SK-N-MC (cell line): Measurements from ENCODE around the gene TYROBP.
"Not testable (repeated sequence)": the region's sequence is repeated elsewhere in the genome, so short reads cannot be mapped to it uniquely, and the experiment has no call there.

Experiments
- DNase-seq: peaks from one replicate; pipeline ENCODE4 v3.0.0-alpha.2; 2011; ENCODE audit warnings: low read depth, low spot score
- H3K27ac ChIP-seq: fragments of 200-600 bp; sonication (generic); 2 replicates; pipeline ENCODE4 v1.5.1; 2016; ENCODE audit warnings: mixed run types
- H3K36me3 ChIP-seq: fragments of 200-600 bp; sonication (generic); 2 replicates; pipeline ENCODE4 v1.6.1; 2017; ENCODE audit warnings: antibody characterized with exemption, low read length, mixed read lengths; ENCODE audit not compliant: insufficient read depth
- H3K4me3 ChIP-seq: fragments of 200-600 bp; sonication (generic); 2 replicates; pipeline ENCODE4 v1.5.1; 2016
- H3K9ac ChIP-seq: fragments of 200-600 bp; sonication (generic); 2 replicates; pipeline ENCODE4 v1.8.0; 2017; ENCODE audit warnings: mixed run types, mixed read lengths; ENCODE audit not compliant: insufficient read length
- H3K9me3 ChIP-seq: fragments of 200-600 bp; sonication (generic); 2 replicates; pipeline ENCODE4 v1.6.1; 2017; ENCODE audit warnings: low read depth, mild to moderate bottlenecking, antibody characterized with exemption, low read length, moderate library complexity, mixed read lengths
- EZH2 ChIP-seq: fragments of 200-600 bp; sonication (generic); IDR thresholded peaks from one replicate; pipeline ENCODE4 v1.6.1; 2017; ENCODE audit warnings: antibody characterized with exemption
- FOXP2 ChIP-seq: optimal IDR thresholded peaks from 2 replicates; pipeline ENCODE3; 2011; ENCODE audit warnings: mild to moderate bottlenecking, moderate library complexity; ENCODE audit not compliant: insufficient read depth; ENCODE audit errors: extremely low read length, control extremely low read depth
- POLR2AphosphoS5 ChIP-seq: IDR thresholded peaks from 2 replicates; pipeline ENCODE4 v1.6.1; 2012; ENCODE audit warnings: mild to moderate bottlenecking, low read depth, low read length, borderline replicate concordance

Gene TYROBP

DNA sequence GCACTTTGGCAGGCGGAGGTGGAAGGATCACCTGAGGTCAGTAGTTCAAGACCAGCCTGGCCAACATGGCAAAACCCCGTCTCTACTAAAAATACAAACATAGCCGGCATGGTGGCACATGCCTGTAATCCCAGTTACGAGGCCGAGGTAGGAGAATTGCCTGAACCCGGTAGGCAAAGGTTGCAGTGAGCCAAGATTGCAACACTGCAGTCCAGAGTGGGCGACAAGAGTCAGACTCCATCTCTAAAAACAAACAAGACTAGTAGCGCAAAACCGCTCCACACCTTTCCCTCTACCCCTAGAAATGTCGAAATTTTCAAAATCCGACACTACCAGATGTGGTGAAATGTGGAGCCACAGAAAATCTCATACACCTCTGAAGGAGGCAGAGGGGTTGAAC lies 11.2 kb upstream of the TYROBP start:
- Histone ChIP-seq H3K27ac (no peak overlapping the region), H3K9me3 (no peaks in the 10 kb centered on the region), H3K36me3 (no peaks in the 10 kb centered on the region), H3K9ac (no peak overlapping the region), H3K4me3 (no peak overlapping the region)
- no peak for DNase-seq
- no peak for TF ChIP-seq POLR2AphosphoS5

DNA sequence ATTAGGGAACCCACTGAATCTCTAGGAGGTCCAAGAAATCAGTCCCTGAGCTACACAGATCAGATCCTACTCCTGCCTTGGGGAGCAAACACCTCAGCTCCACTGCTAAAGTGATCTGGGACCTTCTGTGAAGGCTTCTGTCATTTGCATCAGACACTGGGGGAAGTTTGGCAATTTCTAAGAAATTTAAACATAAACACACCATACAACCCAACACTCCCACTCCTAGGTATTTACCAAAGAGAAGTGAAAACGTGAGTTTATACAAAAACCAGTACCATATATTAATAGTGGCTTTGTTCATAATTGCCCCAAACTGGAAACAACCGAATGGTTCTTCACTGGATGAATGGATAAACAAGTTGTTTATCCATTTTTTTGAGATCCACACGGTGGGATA lies 7.3 kb upstream of the TYROBP start:
- DNase-seq: no peak
- no peak overlapping the region for H3K9ac ChIP-seq
- no peak for TF ChIP-seq EZH2
- TF ChIP-seq POLR2AphosphoS5: no peak
- no peak for TF ChIP-seq FOXP2
- H3K27ac ChIP-seq: no peak overlapping the region
- no peaks in the 10 kb centered on the region for H3K36me3 ChIP-seq
- H3K4me3 ChIP-seq: no peak overlapping the region
- H3K9me3 ChIP-seq: no peaks in the 10 kb centered on the region

DNA sequence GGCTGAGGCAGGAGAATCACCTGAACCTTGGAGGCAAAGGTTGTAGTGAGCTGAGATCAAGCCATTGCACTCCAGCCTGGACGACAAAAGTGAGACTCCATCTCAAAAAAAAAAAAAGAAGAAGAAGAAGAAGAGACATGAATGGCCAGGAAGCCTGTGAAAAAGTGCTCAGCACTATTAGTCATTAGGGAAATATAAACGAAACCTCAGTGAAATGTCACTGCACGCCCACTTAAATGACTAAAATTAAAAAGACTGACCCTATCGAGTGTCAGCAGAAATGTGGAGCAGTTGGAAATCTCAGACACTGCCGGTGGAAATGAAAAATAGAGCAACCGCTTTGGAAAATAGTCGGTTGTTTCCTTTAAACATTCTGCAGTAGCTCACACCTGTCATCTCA lies 5.5 kb upstream of the TYROBP start:
- Histone ChIP-seq H3K9ac (no peak overlapping the region), H3K27ac (no peak overlapping the region), H3K36me3 (no peaks in the 10 kb centered on the region), H3K4me3 (no peak overlapping the region), H3K9me3 (no peaks in the 10 kb centered on the region)
- no peak for DNase-seq
- TF ChIP-seq FOXP2 (no peak), EZH2 (no peak), POLR2AphosphoS5 (no peak)

DNA sequence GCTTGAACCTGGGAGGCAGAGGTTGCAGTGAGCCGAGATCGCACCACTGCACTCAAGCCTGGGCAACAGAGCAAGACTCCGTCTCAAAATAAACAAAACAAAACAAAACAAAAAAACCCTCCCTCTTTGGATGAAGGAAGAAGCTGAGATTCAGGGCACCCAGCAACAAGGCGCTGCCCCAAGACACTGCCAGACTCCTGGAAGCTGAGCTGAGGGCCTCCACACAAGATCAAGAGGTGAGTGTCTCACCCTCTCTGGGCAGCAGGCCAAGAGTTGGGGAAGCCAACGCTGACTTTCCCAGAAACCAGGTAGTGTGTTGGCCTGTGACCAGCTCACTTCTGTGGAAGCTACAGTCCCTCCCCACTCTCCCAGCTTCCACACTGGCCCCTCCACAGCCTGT lies 3.7 kb upstream of the TYROBP start:
- H3K4me3 ChIP-seq: no peak overlapping the region
- no peaks in the 10 kb centered on the region for H3K9me3 ChIP-seq
- no peak for TF ChIP-seq FOXP2
- no peaks in the 10 kb centered on the region for H3K36me3 ChIP-seq
- H3K27ac ChIP-seq: no peak overlapping the region
- DNase-seq: no peak
- no peak overlapping the region for H3K9ac ChIP-seq

DNA sequence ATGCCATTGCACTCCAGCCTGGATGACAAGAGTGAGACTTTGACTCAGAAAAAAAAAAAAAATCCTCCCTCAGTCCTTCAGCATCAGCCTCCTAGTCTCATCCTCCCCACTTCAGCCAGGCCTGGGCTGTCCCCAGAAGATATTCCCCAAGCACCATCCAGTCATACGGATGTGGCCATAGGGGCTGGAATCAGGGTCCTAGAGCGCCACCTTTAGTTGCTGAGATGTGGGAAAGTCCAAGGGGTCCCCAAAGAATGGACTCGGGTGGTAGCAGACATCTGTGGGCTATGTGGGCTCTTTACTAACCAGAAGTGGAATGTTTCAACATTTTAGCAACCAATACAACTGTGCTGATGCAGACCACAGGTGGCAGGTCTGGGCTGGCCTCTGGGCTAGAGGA lies 3.1 kb upstream of the TYROBP start:
- no peak for DNase-seq
- no peak overlapping the region for H3K27ac ChIP-seq
- H3K9ac ChIP-seq: no peak overlapping the region
- no peak overlapping the region for H3K4me3 ChIP-seq
- no peaks in the 10 kb centered on the region for H3K36me3 ChIP-seq
- H3K9me3 ChIP-seq: no peaks in the 10 kb centered on the region
- no peak for TF ChIP-seq EZH2
- no peak for TF ChIP-seq POLR2AphosphoS5
- no peak for TF ChIP-seq FOXP2

DNA sequence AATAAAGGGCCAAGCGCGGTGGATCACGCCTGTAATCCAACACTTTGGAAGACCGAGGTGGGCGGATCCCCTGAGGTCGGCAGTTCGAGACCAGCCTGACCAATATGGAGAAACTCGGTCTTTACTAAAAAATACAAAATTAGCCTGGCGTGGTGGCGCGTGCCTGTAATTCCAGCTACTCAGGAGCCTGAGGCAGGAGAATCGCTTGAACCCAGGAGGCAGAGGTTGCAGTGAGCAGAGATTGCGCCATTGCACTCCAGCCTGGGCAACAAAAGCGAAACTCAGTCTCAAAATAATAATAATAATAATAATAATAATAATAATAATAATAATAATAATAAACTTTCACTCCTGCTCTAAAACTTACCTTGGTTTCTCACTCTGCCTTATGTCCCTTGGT lies 2.3 kb upstream of the TYROBP start:
- H3K27ac ChIP-seq, H3K4me3 ChIP-seq, H3K9me3 ChIP-seq, H3K36me3 ChIP-seq, DNase-seq, H3K9ac ChIP-seq: not testable (repeated sequence)

DNA sequence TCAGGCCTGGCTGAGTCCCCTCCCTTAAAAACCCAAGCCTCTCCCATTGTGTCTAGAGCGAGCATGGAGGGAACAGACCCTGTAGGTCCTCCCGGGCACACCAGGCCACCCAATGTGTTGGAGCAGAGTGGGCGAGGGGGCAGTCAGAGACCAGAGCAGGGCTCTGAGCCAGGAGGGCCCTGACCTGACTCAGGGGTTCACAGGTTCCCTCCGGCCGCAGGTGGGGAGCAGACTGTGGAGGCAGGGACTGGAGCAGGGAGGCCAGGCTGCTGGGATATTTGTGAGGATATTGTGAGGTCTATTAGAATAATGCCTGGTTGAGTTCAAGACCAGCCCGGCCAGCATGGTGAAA lies 1.6 kb upstream of the TYROBP start:
- H3K9ac ChIP-seq: no peak overlapping the region
- no peak overlapping the region for H3K27ac ChIP-seq
- no peak for DNase-seq
- no peaks in the 10 kb centered on the region for H3K36me3 ChIP-seq
- H3K4me3 ChIP-seq: no peak overlapping the region
- no peak for TF ChIP-seq POLR2AphosphoS5
- TF ChIP-seq EZH2: no peak
- no peak for TF ChIP-seq FOXP2
- no peaks in the 10 kb centered on the region for H3K9me3 ChIP-seq

DNA sequence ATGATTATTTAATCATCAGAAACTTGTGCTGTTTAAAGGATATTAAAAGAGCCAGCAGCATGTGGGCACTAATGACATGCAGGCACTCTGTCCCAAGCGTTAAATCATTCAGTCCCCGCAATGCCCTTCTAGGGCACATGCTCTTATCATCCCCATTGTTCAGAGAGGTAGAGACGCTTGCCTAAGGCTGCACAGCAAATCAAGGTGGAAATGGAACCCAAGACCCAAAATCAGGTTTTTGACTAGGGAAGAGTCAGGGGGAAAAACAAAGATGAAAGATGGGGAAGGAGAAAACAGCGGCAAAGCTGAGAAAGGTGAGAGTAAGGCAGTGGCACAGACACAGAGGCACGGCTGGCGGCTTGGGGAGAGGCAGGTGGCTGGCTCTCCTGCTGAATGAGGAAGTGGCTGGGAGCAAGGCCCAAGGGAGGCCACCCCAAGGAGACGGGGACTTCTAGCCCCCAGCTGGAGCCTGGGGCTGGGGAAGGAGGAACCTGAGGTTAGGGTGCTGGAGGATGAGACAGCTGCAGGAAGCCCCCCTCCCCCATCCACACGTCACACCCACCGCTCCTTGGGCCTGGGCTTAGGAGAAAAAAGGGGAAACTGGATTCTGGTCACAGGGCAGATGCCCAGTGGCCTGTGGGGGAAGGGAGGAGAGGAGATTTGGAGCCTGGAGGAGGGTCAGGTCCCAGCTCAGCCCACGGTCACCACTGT lies 1.0 kb upstream of the TYROBP start:
- no peak for DNase-seq
- Histone ChIP-seq H3K9ac (no peak overlapping the region), H3K27ac (no peak overlapping the region)

DNA sequence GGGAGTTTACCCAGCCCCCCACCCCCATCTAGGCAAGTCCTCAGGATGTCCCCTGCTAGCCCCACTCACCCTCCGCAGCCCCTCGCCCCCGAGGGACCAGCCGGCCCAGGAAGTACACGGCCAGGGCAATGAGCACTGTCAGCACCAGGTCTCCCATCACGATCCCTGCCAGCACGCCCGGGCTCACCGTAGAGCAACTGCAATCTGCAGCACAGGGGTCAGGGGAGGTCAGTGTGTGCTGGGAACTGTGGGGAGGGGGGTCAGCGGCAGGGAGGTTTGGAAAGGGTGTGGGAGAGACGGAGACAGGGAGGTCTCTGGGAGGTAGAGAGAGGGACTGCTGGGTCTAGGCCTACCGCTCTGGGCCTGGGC lies 734 bp downstream of the TYROBP start:
- H3K36me3 ChIP-seq: no peaks in the 10 kb centered on the region
- H3K9me3 ChIP-seq: no peaks in the 10 kb centered on the region
- DNase-seq: no peak
- H3K4me3 ChIP-seq: no peak overlapping the region
- no peak overlapping the region for H3K27ac ChIP-seq
- H3K9ac ChIP-seq: no peak overlapping the region
- TF ChIP-seq POLR2AphosphoS5 (no peak), EZH2 (no peak), FOXP2 (no peak)

More for the DNA sequence above, 1.0 kb upstream of the TYROBP start:
- no peaks in the 10 kb centered on the region for H3K9me3 ChIP-seq
- H3K36me3 ChIP-seq: no peaks in the 10 kb centered on the region
- no peak overlapping the region for H3K4me3 ChIP-seq
- TF ChIP-seq FOXP2: no peak
- TF ChIP-seq EZH2: no peak
- no peak for TF ChIP-seq POLR2AphosphoS5

DNA sequence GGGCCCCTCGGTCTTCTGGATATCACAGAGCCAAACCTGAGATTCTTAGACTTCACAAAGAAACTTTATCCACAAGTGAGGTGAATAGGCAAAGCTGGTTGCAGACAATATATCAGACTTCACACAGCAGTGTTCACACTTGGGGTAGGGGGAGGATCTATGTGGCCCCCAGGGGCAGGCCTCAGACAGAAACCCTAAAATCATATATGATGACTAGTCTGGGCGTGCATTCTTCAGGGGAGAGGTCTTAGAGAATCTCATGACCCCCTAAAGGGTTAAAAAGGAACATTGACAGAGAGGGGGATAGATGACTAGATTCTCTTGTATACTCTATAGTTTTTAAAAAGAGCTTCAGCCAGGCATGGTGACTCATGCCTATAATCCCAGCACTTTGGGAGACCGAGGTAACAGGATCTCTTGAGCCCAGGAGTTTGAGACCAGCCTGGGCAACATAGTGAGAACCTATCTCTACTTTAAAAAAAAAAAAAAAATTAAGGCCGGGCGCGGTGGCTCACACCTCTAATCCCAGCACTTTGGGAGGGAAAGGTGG lies 2.8 kb downstream of the TYROBP start:
- TF ChIP-seq EZH2 (no peak), POLR2AphosphoS5 (no peak), FOXP2 (no peak)
- Histone ChIP-seq H3K36me3 (no peaks in the 10 kb centered on the region), H3K27ac (no peak overlapping the region), H3K9ac (no peak overlapping the region), H3K9me3 (no peaks in the 10 kb centered on the region), H3K4me3 (no peak overlapping the region)
- no peak for DNase-seq
